HEK293T (cell line): ENCODE data around the gene CDH4.

Source experiments
- FOXA1 ChIP-seq: fragments of 450-650 bp; IDR thresholded peaks from 2 replicates; pipeline ENCODE4 v1.6.1; 2016; ENCODE audit warnings: mild to moderate bottlenecking
- NFRKB ChIP-seq: fragments of 450-650 bp; IDR thresholded peaks from 2 replicates; pipeline ENCODE4 v1.6.1; 2016; ENCODE audit warnings: mild to moderate bottlenecking, moderate library complexity
- SUZ12 ChIP-seq: fragments of 450-650 bp; IDR thresholded peaks from 2 replicates; pipeline ENCODE4 v1.6.1; 2016; ENCODE audit warnings: mild to moderate bottlenecking
- TARDBP ChIP-seq: fragments of 450-650 bp; IDR thresholded peaks from 2 replicates; pipeline ENCODE4 v1.6.1; 2016

DNA sequence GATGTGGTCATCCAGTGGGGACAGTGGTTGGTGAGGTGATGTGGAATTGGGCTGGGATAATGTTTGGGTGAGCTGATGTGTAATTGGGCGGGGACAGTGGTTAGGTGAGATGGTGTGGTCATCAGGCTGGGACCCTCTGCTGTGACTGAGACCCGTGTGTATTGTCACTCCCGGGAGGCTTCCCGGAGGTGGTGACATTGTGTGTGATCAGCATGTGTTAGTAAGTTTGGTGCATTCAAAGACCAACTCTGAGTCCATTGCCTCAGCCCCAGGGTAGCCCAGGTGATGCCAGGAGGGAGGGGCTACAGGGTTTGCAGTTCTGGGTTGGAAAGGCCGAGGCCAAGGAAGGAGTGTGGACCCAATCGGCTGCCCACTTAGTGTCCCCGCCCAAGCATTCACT, 438.1 kb downstream of the CDH4 start:
- no peak for TF ChIP-seq FOXA1
- no peak for TF ChIP-seq SUZ12
- no peak for TF ChIP-seq NFRKB
- no peak for TF ChIP-seq TARDBP
